HepG2 (cell line): ENCODE results near the gene SIT1. TPM values are rescaled to one million over a fixed set of nuclear protein-coding genes. Genes with fewer than 3 reads are reported as not detected.

Source experiments
- EEA1 ChIP-seq: sonication (generic); formaldehyde crosslinking; IDR thresholded peaks from 2 replicates; pipeline ENCODE4 v1.5.1; 2020; ENCODE audit warnings: mild to moderate bottlenecking, missing genetic modification reagents, borderline replicate concordance
- GFI1 ChIP-seq: sonication (generic); formaldehyde crosslinking; IDR thresholded peaks from 2 replicates; pipeline ENCODE4 v1.5.0; 2020; ENCODE audit warnings: missing genetic modification reagents, mild to moderate bottlenecking, borderline replicate concordance
- NR2F1 ChIP-seq, 2 experiments: fragments of 450-650 bp in 1 of 2; formaldehyde crosslinking in 1 of 2; IDR thresholded peaks; 2 replicates each; pipeline versions ENCODE4 v1.5.0 to v1.6.1; 2016 to 2020; ENCODE audit warnings: mild to moderate bottlenecking in 1 of 2, missing compliant biosample characterization in 1 of 2, missing genetic modification reagents in 1 of 2, moderate library complexity in 1 of 2
- PITX1 ChIP-seq: sonication (generic); formaldehyde crosslinking; IDR thresholded peaks from 2 replicates; pipeline ENCODE4 v1.5.1; 2020; ENCODE audit warnings: mild to moderate bottlenecking, missing genetic modification reagents
- ZC3H4 ChIP-seq: sonication (generic); formaldehyde crosslinking; IDR thresholded peaks from 2 replicates; pipeline ENCODE4 v1.4.0; 2020; ENCODE audit warnings: missing genetic modification reagents, borderline replicate concordance
- ZNF121 ChIP-seq: sonication (generic); formaldehyde crosslinking; IDR thresholded peaks from 2 replicates; pipeline ENCODE4 v1.5.0; 2020; ENCODE audit warnings: mild to moderate bottlenecking, missing genetic modification reagents
- ZNF124 ChIP-seq: sonication (generic); formaldehyde crosslinking; IDR thresholded peaks from 2 replicates; pipeline ENCODE4 v1.4.0; 2020; ENCODE audit warnings: missing genetic modification reagents
- ZNF33B ChIP-seq: sonication (generic); formaldehyde crosslinking; IDR thresholded peaks from 2 replicates; pipeline ENCODE4 v1.5.1; 2020; ENCODE audit warnings: mild to moderate bottlenecking, missing genetic modification reagents
- ZNF569 ChIP-seq: sonication (generic); formaldehyde crosslinking; IDR thresholded peaks from 2 replicates; pipeline ENCODE4 v1.5.0; 2020; ENCODE audit warnings: mild to moderate bottlenecking, missing genetic modification reagents, moderate library complexity, borderline replicate concordance
- ZNF644 ChIP-seq: IDR thresholded peaks from 2 replicates; pipeline ENCODE4 v1.6.1; 2016; ENCODE audit warnings: low read depth
- ZNF7 ChIP-seq: IDR thresholded peaks from 2 replicates; pipeline ENCODE4 v1.6.1; 2016; ENCODE audit warnings: missing biosample characterization, missing genetic modification reagents
- ZNF83 ChIP-seq: sonication (generic); formaldehyde crosslinking; IDR thresholded peaks from 2 replicates; pipeline ENCODE4 v1.4.0; 2020; ENCODE audit warnings: missing genetic modification reagents, mild to moderate bottlenecking, borderline replicate concordance
- polyA plus RNA-seq, 8 experiments: library from polyadenylated mRNA; depleted of rRNA in 3 of 8; stranded (reverse) in 7 of 8; unstranded in 1 of 8; fragments of >200 nt; fragmentation: Illumina TruSeq in 4 of 8; extraction: Trizol in 4 of 8; gene quantifications; 2 replicates each; pipeline versions ENCODE4 v1.2.1 to v1.2.3, GENCODE V29; 2011 to 2016; ENCODE audit warnings: low read depth in 4 of 8, missing spikeins in 1 of 8, mixed read lengths in 1 of 8; ENCODE audit not compliant: insufficient read depth in 1 of 8
- total RNA-seq, 5 experiments: library from RNA; depleted of rRNA; stranded (reverse); fragments of >200 nt; fragmentation: Illumina TruSeq; extraction: Trizol; gene quantifications; 2 replicates each; pipeline ENCODE4 v1.2.3, GENCODE V29; 2016; ENCODE audit warnings: low read depth in 1 of 5
- TF ChIP-seq, protein P1 (sequence below): sonication (generic); formaldehyde crosslinking; IDR thresholded peaks from 2 replicates; pipeline ENCODE4 v1.4.0; 2020; ENCODE audit warnings: missing genetic modification reagents
- TF ChIP-seq, protein P2 (sequence below): sonication (generic); formaldehyde crosslinking; IDR thresholded peaks from 2 replicates; pipeline ENCODE4 v1.4.0; 2020; ENCODE audit warnings: missing genetic modification reagents, borderline replicate concordance
- TF ChIP-seq, protein P3 (sequence below): sonication (generic); formaldehyde crosslinking; IDR thresholded peaks from 2 replicates; pipeline ENCODE4 v1.5.0; 2020; ENCODE audit warnings: mild to moderate bottlenecking, missing genetic modification reagents, moderate library complexity
- TF ChIP-seq, protein P4 (sequence below): sonication (generic); formaldehyde crosslinking; IDR thresholded peaks from 2 replicates; pipeline ENCODE4 v1.9.0; 2022; ENCODE audit warnings: missing genetic modification reagents, mild to moderate bottlenecking, borderline replicate concordance
- TF ChIP-seq, protein P5 (sequence below): sonication (generic); formaldehyde crosslinking; IDR thresholded peaks from 2 replicates; pipeline ENCODE4 v1.4.0; 2020; ENCODE audit warnings: mild to moderate bottlenecking, missing genetic modification reagents

The SIT1 gene
- total and polyA plus RNA-seq, 2 of the 13 experiments (the other 11 are each of a cell fraction or from before 2014, with no cell fraction given) = 0.09 to 6.7 TPM

DNA sequence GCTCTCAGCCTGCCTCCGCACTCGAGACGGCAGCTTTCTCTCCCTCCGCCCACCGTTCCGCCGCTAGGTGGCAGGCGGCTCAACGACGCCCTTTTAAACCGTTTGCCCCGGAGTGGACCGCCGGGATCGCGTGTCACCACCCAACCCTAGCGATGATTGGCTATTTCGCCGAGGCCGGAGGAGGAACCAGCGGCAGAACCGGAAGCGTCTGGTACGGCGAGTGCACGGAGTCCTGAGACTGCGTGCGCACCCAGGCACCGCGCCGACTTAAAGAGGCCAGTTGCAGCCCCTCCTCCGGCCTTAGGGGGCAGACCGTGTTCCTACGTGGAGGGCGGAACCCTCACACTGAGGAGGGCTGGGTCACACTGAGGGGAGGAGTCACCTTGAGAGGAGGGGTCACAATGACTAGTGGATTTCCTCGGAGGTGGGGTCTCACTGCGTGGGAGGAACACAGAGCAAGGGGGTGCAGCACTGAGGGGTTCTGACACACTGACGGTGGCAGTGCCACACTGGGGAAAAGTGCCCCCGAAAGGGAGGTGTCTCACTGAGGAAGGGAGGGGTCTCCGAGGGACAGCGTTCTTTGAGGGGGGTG is 46.6 kb downstream of the SIT1 start (continued):
- TF ChIP-seq, protein P1, sequence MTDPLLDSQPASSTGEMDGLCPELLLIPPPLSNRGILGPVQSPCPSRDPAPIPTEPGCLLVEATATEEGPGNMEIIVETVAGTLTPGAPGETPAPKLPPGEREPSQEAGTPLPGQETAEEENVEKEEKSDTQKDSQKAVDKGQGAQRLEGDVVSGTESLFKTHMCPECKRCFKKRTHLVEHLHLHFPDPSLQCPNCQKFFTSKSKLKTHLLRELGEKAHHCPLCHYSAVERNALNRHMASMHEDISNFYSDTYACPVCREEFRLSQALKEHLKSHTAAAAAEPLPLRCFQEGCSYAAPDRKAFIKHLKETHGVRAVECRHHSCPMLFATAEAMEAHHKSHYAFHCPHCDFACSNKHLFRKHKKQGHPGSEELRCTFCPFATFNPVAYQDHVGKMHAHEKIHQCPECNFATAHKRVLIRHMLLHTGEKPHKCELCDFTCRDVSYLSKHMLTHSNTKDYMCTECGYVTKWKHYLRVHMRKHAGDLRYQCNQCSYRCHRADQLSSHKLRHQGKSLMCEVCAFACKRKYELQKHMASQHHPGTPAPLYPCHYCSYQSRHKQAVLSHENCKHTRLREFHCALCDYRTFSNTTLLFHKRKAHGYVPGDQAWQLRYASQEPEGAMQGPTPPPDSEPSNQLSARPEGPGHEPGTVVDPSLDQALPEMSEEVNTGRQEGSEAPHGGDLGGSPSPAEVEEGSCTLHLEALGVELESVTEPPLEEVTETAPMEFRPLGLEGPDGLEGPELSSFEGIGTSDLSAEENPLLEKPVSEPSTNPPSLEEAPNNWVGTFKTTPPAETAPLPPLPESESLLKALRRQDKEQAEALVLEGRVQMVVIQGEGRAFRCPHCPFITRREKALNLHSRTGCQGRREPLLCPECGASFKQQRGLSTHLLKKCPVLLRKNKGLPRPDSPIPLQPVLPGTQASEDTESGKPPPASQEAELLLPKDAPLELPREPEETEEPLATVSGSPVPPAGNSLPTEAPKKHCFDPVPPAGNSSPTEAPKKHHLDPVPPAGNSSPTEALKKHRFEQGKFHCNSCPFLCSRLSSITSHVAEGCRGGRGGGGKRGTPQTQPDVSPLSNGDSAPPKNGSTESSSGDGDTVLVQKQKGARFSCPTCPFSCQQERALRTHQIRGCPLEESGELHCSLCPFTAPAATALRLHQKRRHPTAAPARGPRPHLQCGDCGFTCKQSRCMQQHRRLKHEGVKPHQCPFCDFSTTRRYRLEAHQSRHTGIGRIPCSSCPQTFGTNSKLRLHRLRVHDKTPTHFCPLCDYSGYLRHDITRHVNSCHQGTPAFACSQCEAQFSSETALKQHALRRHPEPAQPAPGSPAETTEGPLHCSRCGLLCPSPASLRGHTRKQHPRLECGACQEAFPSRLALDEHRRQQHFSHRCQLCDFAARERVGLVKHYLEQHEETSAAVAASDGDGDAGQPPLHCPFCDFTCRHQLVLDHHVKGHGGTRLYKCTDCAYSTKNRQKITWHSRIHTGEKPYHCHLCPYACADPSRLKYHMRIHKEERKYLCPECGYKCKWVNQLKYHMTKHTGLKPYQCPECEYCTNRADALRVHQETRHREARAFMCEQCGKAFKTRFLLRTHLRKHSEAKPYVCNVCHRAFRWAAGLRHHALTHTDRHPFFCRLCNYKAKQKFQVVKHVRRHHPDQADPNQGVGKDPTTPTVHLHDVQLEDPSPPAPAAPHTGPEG (CRISPR knock-in tag) = no peak
- TF ChIP-seq, protein P2, sequence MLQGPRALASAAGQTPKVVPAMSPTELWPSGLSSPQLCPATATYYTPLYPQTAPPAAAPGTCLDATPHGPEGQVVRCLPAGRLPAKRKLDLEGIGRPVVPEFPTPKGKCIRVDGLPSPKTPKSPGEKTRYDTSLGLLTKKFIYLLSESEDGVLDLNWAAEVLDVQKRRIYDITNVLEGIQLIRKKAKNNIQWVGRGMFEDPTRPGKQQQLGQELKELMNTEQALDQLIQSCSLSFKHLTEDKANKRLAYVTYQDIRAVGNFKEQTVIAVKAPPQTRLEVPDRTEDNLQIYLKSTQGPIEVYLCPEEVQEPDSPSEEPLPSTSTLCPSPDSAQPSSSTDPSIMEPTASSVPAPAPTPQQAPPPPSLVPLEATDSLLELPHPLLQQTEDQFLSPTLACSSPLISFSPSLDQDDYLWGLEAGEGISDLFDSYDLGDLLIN (CRISPR knock-in tag) = 0 out of 2 replicates have a peak, but pooled peaks have one; percentile 54
- TF ChIP-seq ZC3H4 (CRISPR knock-in tag) = no peak
- TF ChIP-seq NR2F1 (CRISPR knock-in tag; IDR thresholded peaks at IDR 0.05) = no peak
- TF ChIP-seq, protein P3, sequence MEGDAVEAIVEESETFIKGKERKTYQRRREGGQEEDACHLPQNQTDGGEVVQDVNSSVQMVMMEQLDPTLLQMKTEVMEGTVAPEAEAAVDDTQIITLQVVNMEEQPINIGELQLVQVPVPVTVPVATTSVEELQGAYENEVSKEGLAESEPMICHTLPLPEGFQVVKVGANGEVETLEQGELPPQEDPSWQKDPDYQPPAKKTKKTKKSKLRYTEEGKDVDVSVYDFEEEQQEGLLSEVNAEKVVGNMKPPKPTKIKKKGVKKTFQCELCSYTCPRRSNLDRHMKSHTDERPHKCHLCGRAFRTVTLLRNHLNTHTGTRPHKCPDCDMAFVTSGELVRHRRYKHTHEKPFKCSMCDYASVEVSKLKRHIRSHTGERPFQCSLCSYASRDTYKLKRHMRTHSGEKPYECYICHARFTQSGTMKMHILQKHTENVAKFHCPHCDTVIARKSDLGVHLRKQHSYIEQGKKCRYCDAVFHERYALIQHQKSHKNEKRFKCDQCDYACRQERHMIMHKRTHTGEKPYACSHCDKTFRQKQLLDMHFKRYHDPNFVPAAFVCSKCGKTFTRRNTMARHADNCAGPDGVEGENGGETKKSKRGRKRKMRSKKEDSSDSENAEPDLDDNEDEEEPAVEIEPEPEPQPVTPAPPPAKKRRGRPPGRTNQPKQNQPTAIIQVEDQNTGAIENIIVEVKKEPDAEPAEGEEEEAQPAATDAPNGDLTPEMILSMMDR (CRISPR knock-in tag) = peak; percentile 97
- no peak for TF ChIP-seq ZNF33B (CRISPR knock-in tag)
- TF ChIP-seq, protein P4, sequence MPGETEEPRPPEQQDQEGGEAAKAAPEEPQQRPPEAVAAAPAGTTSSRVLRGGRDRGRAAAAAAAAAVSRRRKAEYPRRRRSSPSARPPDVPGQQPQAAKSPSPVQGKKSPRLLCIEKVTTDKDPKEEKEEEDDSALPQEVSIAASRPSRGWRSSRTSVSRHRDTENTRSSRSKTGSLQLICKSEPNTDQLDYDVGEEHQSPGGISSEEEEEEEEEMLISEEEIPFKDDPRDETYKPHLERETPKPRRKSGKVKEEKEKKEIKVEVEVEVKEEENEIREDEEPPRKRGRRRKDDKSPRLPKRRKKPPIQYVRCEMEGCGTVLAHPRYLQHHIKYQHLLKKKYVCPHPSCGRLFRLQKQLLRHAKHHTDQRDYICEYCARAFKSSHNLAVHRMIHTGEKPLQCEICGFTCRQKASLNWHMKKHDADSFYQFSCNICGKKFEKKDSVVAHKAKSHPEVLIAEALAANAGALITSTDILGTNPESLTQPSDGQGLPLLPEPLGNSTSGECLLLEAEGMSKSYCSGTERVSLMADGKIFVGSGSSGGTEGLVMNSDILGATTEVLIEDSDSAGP (CRISPR knock-in tag) = peak; percentile 81
- TF ChIP-seq GFI1 (CRISPR knock-in tag) = peak; percentile 47
- no peak for TF ChIP-seq ZNF644
- no peak for TF ChIP-seq ZNF7 (CRISPR knock-in tag)
- TF ChIP-seq, protein P5, sequence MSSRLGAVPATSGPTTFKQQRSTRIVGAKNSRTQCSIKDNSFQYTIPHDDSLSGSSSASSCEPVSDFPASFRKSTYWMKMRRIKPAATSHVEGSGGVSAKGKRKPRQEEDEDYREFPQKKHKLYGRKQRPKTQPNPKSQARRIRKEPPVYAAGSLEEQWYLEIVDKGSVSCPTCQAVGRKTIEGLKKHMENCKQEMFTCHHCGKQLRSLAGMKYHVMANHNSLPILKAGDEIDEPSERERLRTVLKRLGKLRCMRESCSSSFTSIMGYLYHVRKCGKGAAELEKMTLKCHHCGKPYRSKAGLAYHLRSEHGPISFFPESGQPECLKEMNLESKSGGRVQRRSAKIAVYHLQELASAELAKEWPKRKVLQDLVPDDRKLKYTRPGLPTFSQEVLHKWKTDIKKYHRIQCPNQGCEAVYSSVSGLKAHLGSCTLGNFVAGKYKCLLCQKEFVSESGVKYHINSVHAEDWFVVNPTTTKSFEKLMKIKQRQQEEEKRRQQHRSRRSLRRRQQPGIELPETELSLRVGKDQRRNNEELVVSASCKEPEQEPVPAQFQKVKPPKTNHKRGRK = no peak
- TF ChIP-seq ZNF124 (CRISPR knock-in tag) = peak; percentile 69; the same call in 1 of the 2 replicates
- no peak for TF ChIP-seq ZNF121 (CRISPR knock-in tag)
- no peak for TF ChIP-seq ZNF569 (CRISPR knock-in tag)
- no peak for TF ChIP-seq PITX1 (CRISPR knock-in tag)
- no peak for TF ChIP-seq ZNF83 (CRISPR knock-in tag)
- no peak for TF ChIP-seq EEA1 (CRISPR knock-in tag)
